Nephron progenitor cell (in vitro differentiated cells): ENCODE measurements around the gene GRK5.
A peak's percentile ranks its signal among the peaks of the same experiment; 100 is the strongest.
"Not testable (repeated sequence)": the region's sequence is repeated elsewhere in the genome, so short reads cannot be mapped to it uniquely, and the experiment has no call there.

Source experiments
- DNase-seq: peaks from one replicate; pipeline ENCODE4 v3.0.0; 2021
- H3K27ac Mint-ChIP-seq: 2 replicates; pipeline ENCODE4 v1.8.0; 2021; ENCODE audit warnings: mild to moderate bottlenecking, moderate library complexity, mixed read lengths
- H3K27me3 Mint-ChIP-seq: 2 replicates; pipeline ENCODE4 v1.8.0; 2021; ENCODE audit warnings: mild to moderate bottlenecking, low read depth, mixed read lengths; ENCODE audit not compliant: poor library complexity
- H3K36me3 Mint-ChIP-seq: 2 replicates; pipeline ENCODE4 v1.8.0; 2021; ENCODE audit warnings: low read depth, mixed read lengths
- H3K4me1 Mint-ChIP-seq: 2 replicates; pipeline ENCODE4 v1.8.0; 2021; ENCODE audit warnings: mixed read lengths
- H3K4me3 Mint-ChIP-seq: 2 replicates; pipeline ENCODE4 v1.8.0; 2021; ENCODE audit warnings: mild to moderate bottlenecking, moderate library complexity, mixed read lengths
- H3K9me3 Mint-ChIP-seq: 2 replicates; pipeline ENCODE4 v1.8.0; 2021; ENCODE audit warnings: mild to moderate bottlenecking, moderate library complexity, mixed read lengths
- CTCF ChIP-seq: fragments of 200-600 bp; sonication (generic); IDR thresholded peaks from 2 replicates; pipeline ENCODE4 v1.5.0; 2021; ENCODE audit warnings: antibody characterized with exemption

Gene GRK5

GRCh38 chr10:119427263-119427864 lies 220.0 kb downstream of the GRK5 start:
- TF ChIP-seq CTCF = no peak
- DNase-seq = no peak
- Mint-ChIP-seq H3K27me3 (no peaks in the 10 kb centered on the region), H3K36me3 (peaks cover 37% of the 10 kb centered on the region), H3K9me3 (peaks cover 3% of the 10 kb centered on the region), H3K4me3 (no peak overlapping the region), H3K27ac (no peak overlapping the region), H3K4me1 (peaks cover 16% of the 10 kb centered on the region)

DNA sequence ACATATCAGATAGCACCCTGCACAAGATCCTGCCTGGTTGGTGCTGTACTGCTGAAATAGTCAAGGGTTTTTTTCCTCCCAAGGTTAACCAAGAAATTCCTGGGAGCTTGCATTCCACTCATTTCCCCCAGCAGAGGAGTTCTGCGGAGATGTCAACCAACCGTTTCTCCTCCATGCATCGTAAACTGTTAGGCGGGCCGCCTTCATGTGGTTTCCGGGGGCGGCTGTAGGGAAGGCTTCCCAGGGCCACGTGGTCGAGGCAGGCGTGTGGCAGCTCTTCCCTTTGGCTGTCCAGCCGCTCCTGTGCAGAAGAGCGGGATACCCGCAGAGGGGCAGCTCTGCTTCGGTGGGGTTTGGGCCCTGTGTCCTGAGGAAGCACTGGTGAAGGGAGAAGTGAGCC lies 221.4 kb downstream of the GRK5 start:
- no peak overlapping the region for H3K4me3 Mint-ChIP-seq
- H3K4me1 Mint-ChIP-seq = peaks cover 13% of the 10 kb centered on the region
- peaks cover 16% of the 10 kb centered on the region for H3K9me3 Mint-ChIP-seq
- peak overlapping the region; percentile 41 for H3K27ac Mint-ChIP-seq
- TF ChIP-seq CTCF = no peak
- DNase-seq = peak; percentile 52
- no peaks in the 10 kb centered on the region for H3K27me3 Mint-ChIP-seq
- H3K36me3 Mint-ChIP-seq = peaks cover 51% of the 10 kb centered on the region

- Mint-ChIP-seq H3K4me3 (no peak overlapping the region), H3K4me1 (peaks cover 13% of the 10 kb centered on the region), H3K36me3 (peaks cover 58% of the 10 kb centered on the region), H3K27ac (no peak overlapping the region), H3K27me3 (no peaks in the 10 kb centered on the region), H3K9me3 (peaks cover 26% of the 10 kb centered on the region)
- no peak for DNase-seq
- no peak for TF ChIP-seq CTCF
These were observed 222.4 kb downstream of the GRK5 start for GRCh38 chr10:119429771-119430170.

GRCh38 chr10:119431034-119431772 lies 223.8 kb downstream of the GRK5 start:
- Mint-ChIP-seq H3K9me3 (peaks cover 36% of the 10 kb centered on the region), H3K27ac (no peak overlapping the region), H3K36me3 (peaks cover 65% of the 10 kb centered on the region), H3K4me3 (no peak overlapping the region), H3K27me3 (no peaks in the 10 kb centered on the region), H3K4me1 (peaks cover 13% of the 10 kb centered on the region)
- TF ChIP-seq CTCF = no peak
- DNase-seq = no peak

DNA sequence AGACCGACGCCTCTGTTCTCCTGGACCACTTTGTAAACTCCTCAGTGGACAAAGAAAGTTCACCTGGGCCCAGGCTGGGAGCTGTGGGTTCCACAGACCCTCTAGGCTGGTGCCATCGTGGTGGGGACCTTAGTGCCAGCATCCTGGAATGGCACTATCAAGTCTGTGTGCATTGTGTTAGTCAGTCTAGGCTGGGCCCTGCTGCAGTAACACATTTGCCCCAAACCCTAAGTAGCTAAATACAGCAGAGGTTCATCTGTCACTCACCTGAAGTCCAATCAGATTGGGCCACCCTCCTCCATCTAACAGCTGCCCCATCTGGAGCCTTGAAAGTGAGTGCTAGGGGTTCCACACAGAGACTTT lies 224.4 kb downstream of the GRK5 start:
- Mint-ChIP-seq H3K9me3 (peaks cover 36% of the 10 kb centered on the region), H3K27ac (no peak overlapping the region), H3K4me3 (no peak overlapping the region), H3K36me3 (peaks cover 70% of the 10 kb centered on the region), H3K4me1 (peaks cover 13% of the 10 kb centered on the region), H3K27me3 (no peaks in the 10 kb centered on the region)
- no peak for DNase-seq
- no peak for TF ChIP-seq CTCF

DNA sequence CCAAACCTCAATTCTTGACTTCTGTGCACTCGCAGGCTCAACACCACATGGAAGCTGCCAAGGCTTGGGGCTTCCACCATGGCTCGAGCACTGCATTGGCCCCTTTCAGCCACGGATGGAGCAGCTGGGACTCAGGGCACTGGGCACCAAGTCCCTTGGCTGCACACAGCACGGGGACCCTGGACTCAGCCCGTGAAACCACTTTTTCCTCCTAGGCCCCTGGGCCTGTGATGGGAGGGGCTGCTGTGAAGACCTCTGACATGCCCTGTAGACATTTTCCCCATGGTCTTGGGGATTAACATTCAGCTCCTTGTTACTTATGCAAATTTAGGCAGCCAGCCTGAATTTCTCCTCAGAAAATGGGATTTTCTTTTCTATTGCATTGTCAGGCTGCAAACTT lies 227.6 kb downstream of the GRK5 start:
- Mint-ChIP-seq H3K9me3 (peaks cover 50% of the 10 kb centered on the region), H3K36me3 (peaks cover 96% of the 10 kb centered on the region)
- not testable (repeated sequence) for DNase-seq, H3K4me1 Mint-ChIP-seq, H3K27ac Mint-ChIP-seq, H3K4me3 Mint-ChIP-seq, H3K27me3 Mint-ChIP-seq
